NOMO-1 treated with DMSO at 0.1 percent for 48 hours (cell line): ENCODE results near the gene HAUS1.
"Not testable (repeated sequence)": the region's sequence is repeated elsewhere in the genome, so short reads cannot be mapped to it uniquely, and the experiment has no call there.

Source experiments
- DNase-seq: peaks from one replicate; lab custom pipeline; 2025; ENCODE audit not compliant: unreplicated experiment; lab: John Stamatoyannopoulos, UW

Gene HAUS1

DNA sequence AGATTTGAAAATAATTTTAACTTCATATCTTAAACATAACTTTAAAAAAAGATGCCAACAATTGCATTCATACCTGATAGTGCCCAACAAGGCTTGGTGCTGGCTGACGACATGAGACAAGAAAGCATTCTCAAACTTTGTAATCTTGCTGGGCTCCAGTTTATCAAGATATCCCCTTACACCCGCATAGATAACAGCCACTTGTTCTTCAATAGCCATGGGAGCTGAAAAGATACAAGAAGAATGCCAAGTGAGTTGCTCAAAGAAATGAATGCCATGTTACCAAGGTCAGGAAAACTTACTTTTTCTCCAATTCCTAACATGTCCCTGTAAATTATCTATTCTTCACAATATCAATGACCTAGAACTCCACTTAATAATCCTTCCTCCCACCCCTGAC lies 19.8 kb upstream of the HAUS1 start:
- no peak for DNase-seq

DNA sequence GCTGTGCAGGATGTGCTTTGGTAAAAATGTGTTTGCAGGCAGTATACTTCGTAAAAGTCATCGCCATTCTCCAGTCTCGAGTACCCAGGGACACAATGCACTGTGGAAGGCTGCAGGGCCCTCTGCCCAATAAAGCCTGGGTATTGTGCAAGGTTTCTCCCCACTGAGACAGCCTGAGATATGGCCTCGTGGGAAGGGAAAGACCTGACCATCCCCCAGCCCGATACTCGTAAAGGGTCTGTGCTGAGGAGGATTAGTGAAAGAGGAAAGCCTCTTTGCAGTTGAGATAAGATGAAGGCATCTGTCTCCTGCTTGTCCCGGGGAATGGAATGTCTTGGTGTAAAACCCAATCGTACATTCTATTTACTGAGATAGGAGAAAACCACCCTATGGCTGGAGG lies 15.7 kb upstream of the HAUS1 start:
- DNase-seq: not testable (repeated sequence)

DNA sequence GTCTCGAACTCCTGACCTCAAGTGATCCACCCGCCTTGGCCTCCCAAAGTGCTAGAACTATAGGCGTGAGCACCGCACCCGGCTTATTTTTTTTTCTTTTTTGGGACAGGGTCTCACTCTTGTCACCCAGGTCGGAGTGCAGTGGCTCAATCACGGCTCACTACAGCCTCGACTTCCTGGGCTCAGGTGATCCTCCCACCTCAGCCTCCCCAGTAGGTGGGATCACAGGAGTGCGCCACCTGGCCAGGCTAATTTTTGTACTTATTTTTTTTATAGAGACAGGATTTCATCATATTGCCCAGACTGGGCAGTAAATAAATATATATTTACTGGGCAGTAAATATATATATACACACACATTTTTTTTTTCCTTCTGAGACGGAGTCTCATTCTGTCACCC lies 8.7 kb upstream of the HAUS1 start:
- DNase-seq: no peak

DNA sequence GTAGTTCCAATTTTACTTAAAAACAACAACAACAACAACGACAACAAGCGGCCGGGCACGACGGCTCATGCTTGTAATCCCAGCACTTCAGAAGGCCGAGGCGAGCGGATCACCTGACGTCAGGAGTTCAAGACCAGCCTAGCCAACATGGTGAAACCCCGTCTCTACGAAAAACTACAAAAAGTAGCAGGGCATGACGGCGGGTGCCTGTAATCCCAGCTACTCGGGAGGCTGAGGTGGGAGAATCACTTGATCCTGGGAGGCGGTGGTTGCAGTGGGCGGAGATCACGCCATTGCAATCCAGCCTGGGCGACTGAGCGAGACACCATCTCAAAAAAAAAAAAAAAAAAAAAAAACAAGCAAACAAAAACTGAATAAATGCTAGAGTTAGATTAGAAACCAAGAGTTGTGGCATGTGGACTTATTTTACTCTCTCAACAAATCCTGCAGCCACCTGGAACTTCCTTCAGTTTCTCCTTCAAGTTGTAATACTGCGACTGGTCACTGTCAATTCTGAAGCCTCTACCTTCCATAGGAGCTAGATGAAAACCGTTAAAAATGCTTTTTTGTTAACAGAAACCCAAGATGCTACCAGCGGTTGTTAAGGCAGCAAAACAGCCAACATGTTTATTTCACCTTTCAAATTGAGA lies 7.4 kb upstream of the HAUS1 start:
- no peak for DNase-seq

DNA sequence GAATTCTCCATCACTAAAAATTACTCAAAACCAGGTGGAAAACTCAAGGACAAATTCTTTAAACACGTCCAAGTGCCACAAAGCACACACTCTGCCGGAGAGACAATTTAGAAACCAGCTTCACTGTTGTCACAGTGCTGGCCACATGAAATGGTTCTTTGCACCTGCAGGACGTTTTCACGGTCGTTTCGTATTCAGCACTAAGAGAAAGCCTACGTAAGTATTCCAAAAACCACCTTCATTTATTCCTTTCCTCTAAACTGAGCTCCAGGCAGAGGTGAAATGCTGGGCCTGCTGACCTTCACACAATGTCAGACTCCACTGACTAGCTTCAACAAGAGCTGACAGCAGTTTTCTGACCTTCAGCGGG lies 6.8 kb upstream of the HAUS1 start:
- no peak for DNase-seq

DNA sequence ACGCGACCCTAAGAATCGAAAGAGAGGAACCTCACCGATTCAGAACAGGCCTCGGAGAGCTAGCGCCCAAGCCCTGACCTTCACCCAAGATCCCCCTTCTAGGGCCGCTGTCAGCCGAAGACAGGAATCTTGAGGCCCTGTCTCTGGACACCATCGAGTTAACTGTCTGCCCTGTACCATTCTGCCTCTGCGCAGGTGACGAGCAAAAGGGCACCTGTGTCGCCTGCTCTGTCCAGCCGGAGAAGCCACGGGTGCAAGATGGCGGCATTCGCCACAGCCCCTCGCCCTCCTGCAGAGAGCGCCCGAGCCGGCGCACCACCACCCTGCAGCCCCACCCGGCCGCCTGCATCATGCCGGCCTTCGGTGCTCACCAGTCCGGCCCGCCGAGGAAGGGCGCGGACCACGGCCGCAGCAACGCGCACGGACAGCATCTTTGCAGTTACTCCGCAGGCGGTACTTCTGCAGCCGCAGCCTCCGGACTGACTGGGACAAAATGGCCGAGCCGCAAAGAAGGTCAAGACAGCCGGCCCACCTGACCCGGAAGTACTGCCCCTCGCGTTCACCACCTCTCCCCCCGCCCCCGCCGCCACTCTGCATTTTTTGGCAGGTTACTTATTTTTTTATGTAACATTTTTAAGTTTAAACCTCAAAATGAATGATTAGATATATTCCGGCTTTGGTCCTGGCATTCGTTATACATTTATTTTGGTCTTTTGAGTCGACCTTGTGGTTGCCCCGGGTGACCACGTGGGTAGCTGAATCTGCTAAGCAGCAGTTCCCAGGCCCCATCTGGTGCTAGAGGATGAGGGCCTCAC lies 6.2 kb upstream of the HAUS1 start, which contains the start of gene ATP5F1A:
TSS of gene ATP5F1A (minus strand) at position 496 of the 815 bp plus-strand sequence. CDS start at position 431, 65 bp downstream.
- peak; percentile 90 for DNase-seq

DNA sequence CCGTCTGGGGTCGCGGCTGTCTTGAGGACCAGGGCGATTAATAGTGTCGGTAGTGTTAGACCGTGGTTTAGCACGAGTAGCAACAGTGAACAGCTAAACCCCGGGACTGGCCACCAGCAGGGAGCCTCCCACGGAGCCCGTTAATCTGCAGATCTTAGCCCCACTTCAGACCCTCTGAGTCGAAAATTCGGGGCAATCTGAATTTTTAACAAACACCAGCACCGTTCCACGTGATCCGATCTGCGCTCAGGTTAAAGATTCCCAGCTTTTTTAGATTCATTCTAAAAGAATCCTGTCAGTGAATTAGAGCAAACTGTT lies 5.6 kb upstream of the HAUS1 start:
- no peak for DNase-seq

DNA sequence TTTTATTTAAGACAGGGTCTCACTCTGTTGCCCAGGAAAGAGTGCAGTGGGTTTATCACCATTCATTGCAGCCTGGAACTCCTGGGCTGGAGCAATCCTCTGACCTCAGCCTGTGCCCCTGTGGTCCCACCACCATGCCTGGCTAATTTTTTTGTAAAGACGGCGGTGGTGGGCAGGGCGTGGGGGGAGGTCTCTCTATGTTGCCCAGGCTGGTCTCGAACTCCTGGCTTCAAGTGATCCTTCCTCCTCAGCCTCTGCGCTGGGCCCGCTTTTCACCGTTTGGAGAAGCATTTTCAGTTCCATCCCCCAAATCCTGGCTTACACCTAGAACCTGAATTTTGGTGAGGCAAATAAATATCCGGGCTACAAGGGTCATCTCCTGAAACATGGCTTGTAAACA lies 4.7 kb upstream of the HAUS1 start:
- no peak for DNase-seq

DNA sequence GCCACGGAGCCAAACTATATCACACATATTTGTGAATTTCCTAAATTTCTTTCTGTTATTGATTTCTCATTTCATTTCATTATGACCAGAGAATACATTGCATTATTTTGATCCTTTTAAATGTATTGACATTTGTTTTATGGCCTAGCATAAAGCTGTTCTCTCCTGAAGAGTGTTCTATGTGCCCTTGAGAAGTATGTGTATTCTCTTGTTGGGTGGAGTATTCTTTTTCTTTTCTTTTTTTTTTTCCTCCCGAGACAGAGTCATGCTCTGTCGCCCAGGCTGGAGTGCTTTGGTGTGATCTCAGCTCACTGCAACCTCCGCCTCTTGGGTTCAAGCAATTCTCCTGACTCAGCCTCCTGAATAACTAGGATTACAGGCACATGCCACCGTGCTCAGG lies 5.2 kb downstream of the HAUS1 start:
- DNase-seq: no peak

DNA sequence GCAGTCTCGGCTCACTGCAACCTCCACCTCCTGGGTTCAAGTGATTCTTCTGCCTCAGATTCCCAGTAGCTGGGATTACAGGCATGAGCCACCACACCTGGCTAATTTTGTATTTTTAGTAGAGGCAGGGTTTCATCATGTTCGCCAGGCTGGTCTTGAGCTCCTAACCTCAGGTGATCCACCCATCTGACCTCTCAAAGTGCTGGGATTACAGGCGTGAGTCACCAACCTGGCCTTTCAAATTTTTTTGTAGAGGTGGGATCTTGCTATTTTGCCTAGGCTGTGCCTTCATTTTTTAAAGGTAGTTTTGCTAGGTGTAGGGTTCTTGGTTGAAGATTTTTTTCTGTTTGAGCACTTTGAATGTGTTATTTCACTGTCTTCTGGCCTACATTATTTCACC lies 6.2 kb downstream of the HAUS1 start:
- no peak for DNase-seq

DNA sequence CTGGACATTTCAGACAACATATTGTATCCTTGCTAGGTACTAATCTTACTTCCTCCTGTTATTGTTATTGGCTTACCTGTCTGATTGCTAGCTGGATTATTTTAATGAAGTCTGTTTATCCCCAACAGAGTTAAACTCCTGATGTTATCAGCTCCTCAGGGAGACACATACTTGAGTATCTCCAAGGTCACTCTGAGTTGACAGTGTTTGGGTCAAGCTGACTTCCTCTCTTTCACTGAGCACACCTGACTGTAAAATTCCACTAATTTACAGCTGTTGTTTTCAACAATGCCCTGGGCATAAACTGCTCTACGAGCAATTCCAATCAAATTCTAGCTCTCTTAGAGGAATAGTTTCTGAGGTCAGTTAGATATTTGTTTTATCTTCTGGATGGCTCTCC lies 9.6 kb downstream of the HAUS1 start:
- DNase-seq: no peak

DNA sequence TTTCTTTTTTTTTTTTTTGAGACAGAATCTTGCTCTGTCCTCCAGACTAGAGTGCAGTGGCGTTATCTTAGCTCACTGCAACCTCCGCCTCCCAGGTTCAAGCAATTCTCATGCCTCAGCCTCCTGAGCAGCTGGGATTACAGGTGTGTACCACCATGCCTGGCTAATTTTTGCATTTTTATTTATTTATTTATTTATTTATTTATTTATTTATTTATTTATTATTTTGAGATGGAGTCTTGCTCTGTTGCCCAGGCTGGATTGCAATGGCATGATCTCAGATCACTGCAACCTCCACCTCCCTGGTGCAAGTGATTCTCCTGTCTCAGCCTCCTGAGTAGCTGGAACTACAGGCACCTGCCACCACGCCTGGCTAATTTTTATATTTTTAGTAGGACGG lies 22.4 kb downstream of the HAUS1 start:
- not testable (repeated sequence) for DNase-seq

DNA sequence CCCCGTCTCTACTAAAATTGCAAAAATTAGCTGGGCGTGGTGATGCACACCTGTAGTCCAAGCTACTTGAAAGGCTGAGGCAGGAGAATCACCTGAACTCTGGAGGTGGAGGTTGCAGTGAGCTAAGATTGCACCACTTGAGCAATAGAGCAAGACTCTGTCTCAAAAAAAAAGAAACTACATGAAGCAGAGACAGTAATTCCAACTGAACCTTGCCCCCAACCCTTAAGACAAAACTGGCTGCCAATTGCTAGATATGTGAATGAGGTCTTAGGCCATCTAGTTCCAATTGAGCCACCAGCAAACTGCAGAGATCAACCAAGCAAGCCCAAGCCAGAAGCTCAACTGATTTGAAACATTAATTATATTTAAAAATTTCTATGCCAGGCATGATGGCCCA lies 25.9 kb downstream of the HAUS1 start:
- no peak for DNase-seq

DNA sequence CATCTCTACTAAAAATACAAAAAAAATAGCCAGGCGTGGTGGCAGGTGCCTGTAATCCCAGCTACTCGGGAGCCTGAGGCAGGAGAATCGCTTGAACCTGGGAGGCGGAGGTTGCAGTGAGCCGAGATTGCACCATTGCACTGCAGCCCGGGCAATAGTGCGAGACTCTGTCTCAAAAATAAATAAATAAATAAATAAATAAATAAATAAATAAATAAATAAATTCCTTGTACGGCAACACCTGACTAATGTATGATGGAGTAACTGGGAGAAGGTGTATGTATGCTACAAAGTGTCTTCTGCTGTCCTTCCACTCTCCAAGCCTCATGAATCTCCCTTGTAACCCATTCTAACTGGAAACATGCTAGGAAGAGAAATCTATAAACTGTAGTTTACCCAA lies 26.4 kb downstream of the HAUS1 start:
- DNase-seq: not testable (repeated sequence)

DNA sequence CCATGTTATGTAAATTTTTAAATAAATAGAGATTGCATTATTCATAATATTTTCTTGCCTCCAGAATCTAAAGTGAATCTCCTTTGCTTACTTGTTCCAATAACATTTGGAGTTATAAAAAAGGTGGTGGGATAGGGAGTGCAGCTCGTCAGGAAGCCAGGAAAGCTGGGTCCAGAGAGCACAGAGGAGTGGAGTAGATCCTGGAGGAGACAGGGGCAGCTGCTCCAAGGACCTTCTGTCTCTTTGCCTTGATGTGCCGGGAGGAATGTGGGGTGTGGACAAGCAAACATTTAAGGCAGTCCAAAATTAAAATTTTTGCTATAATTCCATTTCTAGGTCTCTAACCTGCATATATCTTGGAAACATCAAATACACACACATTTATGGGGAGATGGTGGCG lies 29.3 kb downstream of the HAUS1 start:
- DNase-seq: no peak

DNA sequence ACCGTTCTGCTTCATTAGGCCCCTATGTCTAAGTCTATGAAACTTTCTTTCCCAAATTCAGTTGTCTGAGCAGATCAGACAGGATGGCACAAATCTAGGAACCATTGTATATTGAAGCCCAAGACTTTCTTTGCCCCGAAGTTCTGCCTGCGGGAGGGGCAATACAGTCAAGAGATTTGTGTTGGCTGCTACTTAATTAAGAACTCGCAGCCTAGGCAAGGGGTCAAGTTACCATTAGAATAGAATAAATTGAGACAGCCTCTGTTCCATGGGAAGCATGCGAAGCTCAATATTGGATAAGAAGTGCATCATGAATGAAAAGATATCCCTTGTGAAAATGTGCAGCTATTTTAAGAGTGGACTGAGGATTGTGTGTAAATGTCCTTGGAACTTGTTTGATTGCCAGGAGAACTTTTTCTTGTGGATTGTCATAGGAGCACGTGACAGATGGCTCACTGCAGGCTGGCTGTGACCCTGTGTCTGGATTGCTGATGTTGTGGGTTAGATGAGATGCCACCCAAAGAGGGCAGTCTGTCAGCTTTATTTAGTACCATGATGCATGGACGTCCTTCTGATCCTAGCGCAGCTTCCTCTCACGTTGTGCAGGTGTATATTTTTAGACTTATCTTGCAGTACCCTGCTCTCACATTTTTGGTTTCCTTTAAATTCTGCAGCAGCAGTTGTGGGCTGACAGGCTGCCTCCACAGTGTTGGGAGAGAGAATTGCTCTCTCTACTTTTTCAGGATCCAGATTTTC lies 30.9 kb downstream of the HAUS1 start:
- DNase-seq: no peak

DNA sequence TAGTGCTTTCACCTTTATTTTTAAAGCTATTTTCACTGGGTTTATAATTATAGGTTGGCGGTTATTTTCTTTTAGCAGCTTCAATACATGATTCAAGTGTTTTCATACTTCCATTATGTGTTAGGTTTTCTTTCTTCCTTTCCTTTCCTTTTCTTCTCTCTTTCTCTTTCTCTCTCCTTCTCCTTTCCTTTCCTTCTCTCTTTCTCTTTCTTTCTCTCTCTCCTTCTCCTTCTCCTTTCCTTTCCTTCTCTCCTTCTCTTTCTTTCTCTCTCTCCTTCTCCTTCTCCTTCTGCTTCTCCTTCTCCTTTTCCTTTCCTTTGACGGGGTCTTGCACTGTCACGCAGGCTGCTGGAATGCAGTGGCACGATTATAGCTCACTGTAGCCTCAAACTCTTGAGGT lies 36.0 kb downstream of the HAUS1 start:
- DNase-seq: no peak

DNA sequence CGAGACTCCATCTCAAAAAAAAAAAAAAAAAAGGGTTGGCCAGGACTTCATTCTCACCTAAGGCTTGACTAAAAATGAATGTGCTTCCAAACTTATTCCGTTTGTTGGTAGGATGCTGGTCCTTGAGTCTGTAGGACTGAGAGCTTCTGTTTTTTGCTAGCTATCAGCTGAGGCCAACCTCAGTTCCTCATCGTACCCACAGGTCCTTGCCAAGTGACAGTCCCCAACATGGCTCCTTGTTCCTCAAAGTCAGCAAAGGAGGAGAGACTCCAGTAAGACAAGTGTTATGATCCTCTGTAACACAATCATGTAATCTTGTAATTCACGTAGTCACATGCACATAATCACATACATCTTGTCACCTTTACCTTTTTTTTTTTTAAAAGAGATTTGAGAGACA lies 37.0 kb downstream of the HAUS1 start:
- DNase-seq: no peak

DNA sequence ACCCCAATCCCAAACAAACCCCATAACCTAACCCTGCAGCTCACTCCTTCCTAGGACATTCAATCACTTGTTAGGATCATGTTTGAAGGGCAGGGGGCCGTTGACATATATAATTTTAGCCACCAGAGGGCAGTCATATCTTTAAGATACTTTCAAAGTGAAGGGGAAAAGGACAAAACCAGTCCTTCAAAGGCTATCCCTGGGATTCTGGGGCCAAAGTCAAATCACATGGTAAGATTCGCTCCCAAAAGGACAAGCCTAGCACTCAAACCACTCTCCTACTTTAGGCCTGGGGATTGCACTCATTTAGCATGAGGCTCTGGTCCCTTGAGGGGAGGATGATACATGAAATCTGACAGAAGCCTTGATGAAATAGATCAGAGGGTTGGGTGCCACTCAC lies 44.6 kb downstream of the HAUS1 start:
- peak; percentile 57 for DNase-seq

DNA sequence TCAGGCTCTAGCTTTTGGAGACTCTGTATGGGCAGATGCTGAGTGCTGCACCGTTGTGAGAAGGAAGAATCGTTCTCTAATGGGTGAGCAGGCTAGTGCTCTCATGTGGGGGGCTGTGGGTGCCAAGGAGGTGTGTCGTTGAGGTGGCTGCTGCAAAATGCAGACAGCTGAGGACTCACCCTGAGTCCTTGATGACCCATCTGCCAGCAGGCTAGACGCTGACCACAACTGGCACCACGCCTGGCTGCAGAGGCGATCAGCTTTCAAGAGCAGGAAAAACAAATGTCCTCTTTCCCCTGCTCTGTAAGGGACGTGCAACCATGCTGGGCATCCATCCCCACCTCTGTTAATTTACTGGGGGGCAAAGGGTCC lies 48.2 kb downstream of the HAUS1 start:
- DNase-seq: no peak

DNA sequence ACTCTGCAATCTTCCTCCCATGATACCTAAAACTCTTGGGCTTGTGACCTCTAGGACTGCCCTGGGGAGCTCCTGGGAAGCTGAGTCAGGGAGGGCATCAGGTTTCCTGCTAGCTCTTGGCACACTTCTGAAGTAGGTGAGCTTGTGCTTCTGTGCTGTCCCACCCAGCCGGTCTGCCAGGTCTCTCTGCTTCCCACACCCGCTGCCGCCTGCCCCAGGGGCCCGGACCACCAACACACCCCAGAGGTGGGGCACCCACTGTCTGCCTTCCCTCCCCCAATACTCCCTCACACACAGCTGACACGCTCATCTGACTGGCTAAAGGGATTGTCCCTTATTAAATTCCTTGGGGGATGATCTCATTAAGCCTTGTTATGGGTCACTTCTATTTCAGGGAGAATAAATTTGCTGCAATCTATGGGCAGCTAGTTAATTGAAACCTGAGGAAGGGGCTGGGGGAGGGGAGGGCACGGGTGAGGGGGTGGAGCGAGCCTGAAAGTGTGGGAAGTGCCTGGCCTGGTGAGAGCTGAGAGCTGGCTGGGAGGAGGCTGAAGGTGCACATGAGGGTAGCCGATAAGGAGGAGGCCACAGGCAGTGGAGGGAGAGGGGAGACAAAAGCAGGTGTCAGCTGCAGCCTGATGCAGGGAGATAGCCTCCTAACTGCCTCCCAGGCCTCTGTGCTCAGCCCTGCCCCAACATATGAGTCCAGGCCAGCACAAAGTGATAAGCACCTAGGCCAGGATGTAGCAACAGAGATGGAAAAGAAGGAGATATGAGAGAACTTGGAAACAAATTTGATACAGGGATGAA lies 48.8 kb downstream of the HAUS1 start:
- DNase-seq: no peak
